Nephron progenitor cell (in vitro differentiated cells): Measurements from ENCODE around the gene DLEU7.
A peak's percentile ranks its signal among the peaks of the same experiment; 100 is the strongest.

Source experiments
- DNase-seq: peaks from one replicate; pipeline ENCODE4 v3.0.0; 2021
- H3K27ac Mint-ChIP-seq: 2 replicates; pipeline ENCODE4 v1.8.0; 2021; ENCODE audit warnings: mild to moderate bottlenecking, moderate library complexity, mixed read lengths
- H3K27me3 Mint-ChIP-seq: 2 replicates; pipeline ENCODE4 v1.8.0; 2021; ENCODE audit warnings: mild to moderate bottlenecking, low read depth, mixed read lengths; ENCODE audit not compliant: poor library complexity
- H3K36me3 Mint-ChIP-seq: 2 replicates; pipeline ENCODE4 v1.8.0; 2021; ENCODE audit warnings: low read depth, mixed read lengths
- H3K4me1 Mint-ChIP-seq: 2 replicates; pipeline ENCODE4 v1.8.0; 2021; ENCODE audit warnings: mixed read lengths
- H3K4me3 Mint-ChIP-seq: 2 replicates; pipeline ENCODE4 v1.8.0; 2021; ENCODE audit warnings: mild to moderate bottlenecking, moderate library complexity, mixed read lengths
- H3K9me3 Mint-ChIP-seq: 2 replicates; pipeline ENCODE4 v1.8.0; 2021; ENCODE audit warnings: mild to moderate bottlenecking, moderate library complexity, mixed read lengths
- TF ChIP-seq, protein P1 (sequence below): fragments of 200-600 bp; sonication (generic); IDR thresholded peaks from 2 replicates; pipeline ENCODE4 v1.5.0; 2021; ENCODE audit warnings: antibody characterized with exemption

The DLEU7 gene

GRCh38 chr13:50787316-50788195 lies 55.9 kb downstream of the DLEU7 start:
- no peak overlapping the region for H3K27ac Mint-ChIP-seq
- TF ChIP-seq, protein P1, sequence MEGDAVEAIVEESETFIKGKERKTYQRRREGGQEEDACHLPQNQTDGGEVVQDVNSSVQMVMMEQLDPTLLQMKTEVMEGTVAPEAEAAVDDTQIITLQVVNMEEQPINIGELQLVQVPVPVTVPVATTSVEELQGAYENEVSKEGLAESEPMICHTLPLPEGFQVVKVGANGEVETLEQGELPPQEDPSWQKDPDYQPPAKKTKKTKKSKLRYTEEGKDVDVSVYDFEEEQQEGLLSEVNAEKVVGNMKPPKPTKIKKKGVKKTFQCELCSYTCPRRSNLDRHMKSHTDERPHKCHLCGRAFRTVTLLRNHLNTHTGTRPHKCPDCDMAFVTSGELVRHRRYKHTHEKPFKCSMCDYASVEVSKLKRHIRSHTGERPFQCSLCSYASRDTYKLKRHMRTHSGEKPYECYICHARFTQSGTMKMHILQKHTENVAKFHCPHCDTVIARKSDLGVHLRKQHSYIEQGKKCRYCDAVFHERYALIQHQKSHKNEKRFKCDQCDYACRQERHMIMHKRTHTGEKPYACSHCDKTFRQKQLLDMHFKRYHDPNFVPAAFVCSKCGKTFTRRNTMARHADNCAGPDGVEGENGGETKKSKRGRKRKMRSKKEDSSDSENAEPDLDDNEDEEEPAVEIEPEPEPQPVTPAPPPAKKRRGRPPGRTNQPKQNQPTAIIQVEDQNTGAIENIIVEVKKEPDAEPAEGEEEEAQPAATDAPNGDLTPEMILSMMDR = no peak
- H3K4me3 Mint-ChIP-seq = no peak overlapping the region
- H3K27me3 Mint-ChIP-seq = peaks cover 10% of the 10 kb centered on the region
- H3K9me3 Mint-ChIP-seq = peaks cover 4% of the 10 kb centered on the region
- H3K36me3 Mint-ChIP-seq = no peaks in the 10 kb centered on the region
- no peak for DNase-seq
- no peaks in the 10 kb centered on the region for H3K4me1 Mint-ChIP-seq

- DNase-seq = no peak
- peaks cover 14% of the 10 kb centered on the region for H3K4me1 Mint-ChIP-seq
- H3K4me3 Mint-ChIP-seq = no peak overlapping the region
- peaks cover 7% of the 10 kb centered on the region for H3K27me3 Mint-ChIP-seq
- H3K27ac Mint-ChIP-seq = no peak overlapping the region
- H3K36me3 Mint-ChIP-seq = no peaks in the 10 kb centered on the region
- no peaks in the 10 kb centered on the region for H3K9me3 Mint-ChIP-seq
- TF ChIP-seq, protein P1 = no peak
Observed at GRCh38 chr13:50783717-50784290, 59.7 kb downstream of the DLEU7 start.

DNA sequence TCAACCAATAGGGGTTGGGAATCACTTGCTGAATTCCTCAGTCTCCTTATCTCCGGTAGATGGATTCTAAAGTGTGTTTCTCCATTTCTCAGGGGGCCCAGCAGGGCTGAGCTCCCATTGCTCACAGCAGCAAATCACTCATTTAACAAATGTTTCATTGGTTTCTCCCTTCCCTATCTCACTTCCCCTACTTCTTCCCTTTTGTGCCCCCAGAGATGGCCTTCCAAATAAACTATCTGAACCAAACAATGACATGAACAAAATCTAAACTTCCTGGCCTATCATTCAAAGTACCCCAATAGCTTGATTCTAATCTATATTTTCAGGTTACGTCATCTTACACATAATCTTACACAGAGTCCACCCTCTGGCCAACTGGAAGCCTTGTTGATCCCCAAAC lies 60.4 kb downstream of the DLEU7 start:
- no peak overlapping the region for H3K4me3 Mint-ChIP-seq
- H3K27me3 Mint-ChIP-seq = peaks cover 7% of the 10 kb centered on the region
- no peak for DNase-seq
- no peaks in the 10 kb centered on the region for H3K36me3 Mint-ChIP-seq
- no peak overlapping the region for H3K27ac Mint-ChIP-seq
- H3K9me3 Mint-ChIP-seq = no peaks in the 10 kb centered on the region
- TF ChIP-seq, protein P1 = no peak
- H3K4me1 Mint-ChIP-seq = peaks cover 14% of the 10 kb centered on the region

DNA sequence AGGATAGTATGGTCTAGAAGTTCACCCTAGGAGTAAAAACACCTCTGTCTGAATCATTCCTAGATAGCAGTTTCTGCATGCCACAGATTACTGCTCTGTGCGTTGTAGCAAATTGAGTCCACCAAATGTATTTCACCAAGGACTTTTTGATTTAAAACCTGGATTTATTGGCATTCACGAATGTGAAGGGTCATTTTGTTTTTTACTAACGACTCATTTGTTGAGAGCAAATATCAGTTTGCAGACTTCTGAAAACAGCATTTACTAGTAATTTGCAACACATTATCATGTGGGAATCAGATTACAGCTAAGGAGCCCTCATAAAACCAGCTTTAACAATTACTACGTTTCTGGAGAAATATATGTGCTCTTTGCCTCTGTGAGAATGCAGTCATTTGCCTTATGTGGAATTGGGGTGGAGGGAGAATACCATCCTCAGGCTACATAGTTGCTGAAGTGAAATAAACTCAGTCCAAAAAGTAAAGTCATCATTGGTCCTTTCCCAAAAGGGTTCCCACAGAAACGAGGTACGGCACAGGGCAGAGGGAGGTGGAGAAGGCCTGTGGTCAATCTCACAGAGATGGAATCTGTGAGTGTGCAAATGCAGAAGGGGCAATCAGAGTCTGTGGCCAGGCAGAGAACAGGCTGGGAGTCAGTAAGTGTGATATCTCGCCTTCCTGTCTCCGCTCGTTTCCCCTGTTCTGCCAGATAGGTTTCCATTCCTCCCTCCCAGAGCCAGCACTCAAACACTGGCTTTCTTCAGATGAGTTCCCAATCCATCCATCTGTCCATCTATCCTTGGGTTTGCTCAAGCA lies 63.1 kb downstream of the DLEU7 start:
- Mint-ChIP-seq H3K4me3 (no peak overlapping the region), H3K36me3 (peaks cover 15% of the 10 kb centered on the region), H3K27ac (peak overlapping the region; percentile 8), H3K27me3 (peaks cover 7% of the 10 kb centered on the region), H3K9me3 (peaks cover 21% of the 10 kb centered on the region), H3K4me1 (peaks cover 14% of the 10 kb centered on the region)
- no peak for DNase-seq
- TF ChIP-seq, protein P1 = no peak

- no peak overlapping the region for H3K4me3 Mint-ChIP-seq
- TF ChIP-seq, protein P1 = no peak
- no peak for DNase-seq
- peaks cover 23% of the 10 kb centered on the region for H3K36me3 Mint-ChIP-seq
- peaks cover 28% of the 10 kb centered on the region for H3K9me3 Mint-ChIP-seq
- H3K27me3 Mint-ChIP-seq = peaks cover 7% of the 10 kb centered on the region
- no peak overlapping the region for H3K27ac Mint-ChIP-seq
- H3K4me1 Mint-ChIP-seq = peaks cover 14% of the 10 kb centered on the region
Observed at GRCh38 chr13:50779443-50780200, 63.9 kb downstream of the DLEU7 start.
